ENCODE data around the gene SERPINB10.

Gene SERPINB10, protein sequence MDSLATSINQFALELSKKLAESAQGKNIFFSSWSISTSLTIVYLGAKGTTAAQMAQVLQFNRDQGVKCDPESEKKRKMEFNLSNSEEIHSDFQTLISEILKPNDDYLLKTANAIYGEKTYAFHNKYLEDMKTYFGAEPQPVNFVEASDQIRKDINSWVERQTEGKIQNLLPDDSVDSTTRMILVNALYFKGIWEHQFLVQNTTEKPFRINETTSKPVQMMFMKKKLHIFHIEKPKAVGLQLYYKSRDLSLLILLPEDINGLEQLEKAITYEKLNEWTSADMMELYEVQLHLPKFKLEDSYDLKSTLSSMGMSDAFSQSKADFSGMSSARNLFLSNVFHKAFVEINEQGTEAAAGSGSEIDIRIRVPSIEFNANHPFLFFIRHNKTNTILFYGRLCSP

DNA sequence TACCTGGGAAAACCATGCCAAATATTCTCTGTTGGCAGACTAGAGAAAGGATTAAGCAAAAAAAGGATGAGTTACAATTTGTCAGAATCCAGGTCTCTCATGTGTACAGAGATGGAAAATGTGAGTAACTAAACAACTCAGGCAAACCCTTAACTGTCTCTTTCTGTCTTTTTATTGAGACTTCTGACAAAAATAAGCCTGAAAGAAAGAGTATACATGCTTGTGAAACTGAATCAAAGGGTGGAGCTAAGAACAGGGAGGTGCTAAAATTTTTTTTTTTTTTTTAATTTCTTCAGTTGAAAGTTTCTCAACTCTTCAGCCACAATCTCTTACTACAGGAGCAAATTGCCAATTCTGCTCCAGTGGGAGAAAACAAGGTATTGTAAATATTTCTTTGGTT is at the start of gene SERPINB10:
TSS of gene SERPINB10 (plus strand) at position 295 of the 400 bp plus-strand sequence. CDS start 7,553 bp downstream, outside the sequence.
- no peak for DNase-seq

DNA sequence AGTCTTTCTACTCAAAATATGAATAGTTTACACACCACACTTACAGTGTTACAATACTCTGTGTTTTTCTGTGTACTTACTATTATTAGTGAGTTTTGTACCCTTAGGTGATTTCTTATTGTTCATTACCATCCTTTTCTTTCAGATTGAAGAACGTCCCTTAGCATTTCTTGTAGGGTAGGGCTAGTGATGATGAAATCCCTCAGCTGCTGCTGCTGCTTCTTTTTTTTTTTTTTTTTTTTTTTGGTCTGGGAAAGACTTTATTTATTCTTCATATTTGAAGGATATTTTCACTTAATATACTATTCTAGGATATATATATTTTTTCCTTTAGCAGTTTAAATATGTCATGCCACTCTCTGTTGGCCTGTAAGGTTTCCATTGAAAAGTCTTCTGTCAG is 49.3 kb upstream of the SERPINB10 start:
- no peak for DNase-seq

DNA sequence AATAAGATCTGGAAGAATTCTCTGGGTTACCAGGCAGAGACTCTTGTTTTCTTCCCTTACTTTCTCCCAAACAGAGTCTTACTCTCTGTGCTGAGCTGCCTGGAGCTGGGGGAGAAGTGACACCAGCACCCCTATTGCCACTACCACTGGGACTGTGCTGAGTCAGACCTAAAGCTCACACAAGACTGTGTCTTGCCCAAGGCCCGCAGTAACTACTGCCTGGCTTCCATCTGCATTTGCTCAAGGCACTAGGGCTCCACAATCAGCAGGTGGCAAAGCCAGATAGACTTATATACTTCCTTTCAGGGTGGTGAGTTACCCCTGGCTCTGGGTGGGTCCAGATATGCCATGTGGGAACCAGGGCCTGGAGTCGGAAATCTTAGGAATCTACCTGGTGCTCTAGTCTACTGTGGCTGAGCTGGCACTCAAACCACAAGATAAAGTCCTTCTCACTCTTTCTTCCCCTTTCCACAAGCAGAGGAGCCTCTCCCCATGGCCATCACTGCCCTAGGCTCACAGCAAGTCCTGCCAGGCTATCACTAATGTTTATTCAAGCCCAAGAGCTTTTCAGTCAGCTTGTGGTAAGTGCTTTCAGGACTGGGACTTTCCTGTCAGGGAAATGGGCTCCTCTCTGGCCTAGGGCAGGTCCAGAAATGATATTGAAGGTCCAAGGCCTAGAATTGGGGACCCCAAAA is 47.8 kb upstream of the SERPINB10 start:
- no peak for DNase-seq

DNA sequence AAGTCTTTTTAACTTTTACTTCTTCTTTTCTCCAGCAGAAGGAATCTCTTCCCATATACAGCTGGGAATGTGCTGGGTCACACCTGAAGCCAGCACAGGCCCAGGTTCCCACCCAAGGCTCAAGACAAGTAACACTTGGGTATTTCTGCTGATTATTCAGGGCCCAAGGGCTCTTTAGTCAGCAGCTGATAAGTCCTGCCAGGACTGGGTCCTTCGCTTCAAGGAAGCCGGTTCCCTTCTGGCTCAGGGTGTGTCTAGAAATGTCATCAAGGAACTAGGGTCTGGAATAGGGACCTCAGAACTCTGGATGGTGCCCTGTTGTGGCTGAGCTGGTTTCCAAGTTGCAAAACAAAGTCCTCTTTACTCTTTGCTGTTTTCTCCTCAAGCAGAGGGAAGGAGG is 47.2 kb upstream of the SERPINB10 start:
- no peak for DNase-seq

DNA sequence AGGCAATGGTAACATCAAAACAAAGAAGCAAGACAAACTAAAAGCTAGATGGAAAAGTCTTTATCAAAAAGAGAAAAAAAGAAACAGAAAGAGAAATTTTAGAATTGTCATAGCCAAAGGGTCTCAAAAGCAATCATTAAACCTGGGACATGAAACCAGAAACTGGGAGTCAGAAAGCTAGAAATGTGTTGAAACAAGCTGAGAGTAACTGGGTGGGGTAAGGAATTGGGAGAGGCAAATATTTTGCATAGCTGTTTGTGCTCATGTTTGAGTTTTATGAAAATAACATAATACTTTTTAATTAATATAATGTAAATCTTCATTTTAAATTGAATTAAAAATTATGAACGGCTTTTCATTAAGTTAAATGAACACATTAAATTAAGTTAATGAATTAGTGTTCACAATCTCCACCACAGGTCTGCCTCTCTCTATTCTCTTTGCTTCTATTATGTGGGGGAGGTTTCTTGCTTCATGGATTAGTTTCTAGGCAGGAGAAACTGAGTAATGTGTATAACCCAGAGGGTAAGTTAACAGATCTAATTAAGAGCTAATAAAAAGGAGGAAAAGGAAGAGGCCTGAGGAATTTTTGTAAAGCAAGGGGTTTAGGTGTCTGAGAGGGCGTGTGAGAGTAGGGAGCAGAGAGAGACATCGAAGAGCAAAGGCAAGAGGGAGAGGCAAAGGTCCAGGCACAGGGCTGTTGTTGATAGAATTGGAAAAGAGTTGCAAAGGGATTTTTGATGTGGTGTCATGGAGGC is 40.2 kb upstream of the SERPINB10 start:
- DNase-seq = no peak

DNA sequence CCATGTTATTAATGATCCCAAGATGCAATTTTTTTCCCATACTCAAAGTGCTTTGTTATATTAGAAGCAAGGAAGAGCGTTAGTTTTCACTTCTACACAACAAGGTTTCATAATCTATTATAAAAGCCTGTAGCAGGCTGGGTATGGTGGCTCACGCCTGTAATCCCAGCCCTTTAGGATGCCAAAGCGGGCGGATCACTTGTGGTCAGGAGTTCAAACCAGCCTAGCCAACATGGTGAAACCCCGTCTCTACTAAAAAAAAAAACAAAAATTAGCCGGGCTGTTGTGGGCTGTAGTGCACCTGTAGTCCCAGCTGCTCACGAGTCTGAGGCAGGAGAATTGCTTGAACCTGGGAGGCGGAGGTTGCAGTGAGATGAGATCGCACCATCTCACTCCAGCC is 39.2 kb upstream of the SERPINB10 start:
- DNase-seq = no peak

DNA sequence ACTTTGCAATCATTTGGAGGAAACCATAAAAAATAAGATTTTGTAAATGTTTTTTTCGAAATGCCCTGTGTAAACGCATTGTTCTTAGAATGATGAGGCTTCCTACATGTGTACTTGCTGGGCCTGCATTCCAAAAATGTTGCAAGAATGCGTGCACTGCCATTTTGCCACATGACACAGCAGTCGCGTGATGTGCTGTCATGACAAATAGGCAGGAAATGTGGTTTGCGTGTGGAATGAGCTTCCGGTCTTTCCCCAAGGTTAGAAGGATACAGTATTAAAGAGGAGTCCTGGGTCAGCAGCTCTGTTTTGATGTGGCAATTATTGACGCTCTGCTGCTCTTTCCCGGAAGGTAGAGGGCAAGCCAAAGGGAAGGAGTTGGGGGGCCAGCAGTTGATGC is 38.4 kb upstream of the SERPINB10 start:
- DNase-seq = no peak

DNA sequence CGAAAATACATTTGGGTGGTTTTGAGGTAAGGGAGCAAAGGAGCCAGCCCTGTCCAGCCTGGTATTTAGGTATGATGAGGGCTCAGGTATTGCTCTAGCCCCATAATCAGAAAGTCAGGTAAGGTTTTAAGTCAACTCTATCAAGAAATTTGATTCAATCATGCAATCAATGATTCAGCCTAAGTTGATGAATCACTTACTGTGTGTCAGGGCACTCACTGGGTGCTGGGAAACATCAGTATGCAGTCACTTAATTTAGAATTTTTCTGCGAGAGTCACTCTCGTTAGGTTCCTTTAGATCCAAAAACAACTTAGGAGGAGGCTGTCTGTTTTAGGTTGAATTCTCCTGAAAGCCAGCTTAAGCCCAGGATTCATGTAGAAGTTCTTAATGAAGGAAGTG is 37.9 kb upstream of the SERPINB10 start:
- no peak for DNase-seq

DNA sequence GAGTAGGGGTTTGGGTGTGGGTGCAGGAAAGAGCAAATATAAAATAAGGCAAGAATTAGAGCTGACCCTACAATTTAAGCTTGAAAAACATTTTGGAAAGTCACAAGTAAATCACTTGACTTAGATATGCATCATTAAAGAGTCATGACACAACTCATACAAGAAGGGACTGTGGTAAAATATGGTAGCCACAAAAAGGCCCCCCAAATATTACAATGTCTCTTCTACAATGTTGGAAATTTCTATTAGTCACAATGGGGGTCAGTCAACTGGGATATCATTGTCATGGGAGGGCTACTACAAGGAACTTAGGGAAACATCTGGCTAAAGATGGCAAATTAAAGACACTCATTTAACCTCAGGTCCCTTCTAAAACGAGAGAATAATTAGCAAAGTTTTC is 35.9 kb upstream of the SERPINB10 start:
- DNase-seq = no peak

DNA sequence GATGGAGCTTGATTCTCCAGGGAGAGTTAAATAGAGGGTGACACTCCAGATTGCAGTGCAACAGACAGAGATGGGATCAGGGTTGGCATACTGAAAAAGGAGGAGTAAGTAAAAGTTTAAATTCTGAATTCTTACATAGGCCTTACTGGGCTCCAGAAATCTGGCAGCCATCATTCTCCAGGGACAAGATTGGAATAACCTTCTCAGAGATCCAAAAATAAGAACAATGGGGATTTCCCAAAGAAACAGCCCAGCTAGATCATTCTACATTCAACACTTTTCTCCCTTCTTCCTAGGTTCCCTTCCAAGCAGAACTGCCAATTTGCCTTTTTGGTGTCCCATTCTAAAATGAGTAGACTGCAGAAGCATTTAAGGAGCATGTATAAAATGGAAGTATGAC is 35.2 kb upstream of the SERPINB10 start:
- no peak for DNase-seq

DNA sequence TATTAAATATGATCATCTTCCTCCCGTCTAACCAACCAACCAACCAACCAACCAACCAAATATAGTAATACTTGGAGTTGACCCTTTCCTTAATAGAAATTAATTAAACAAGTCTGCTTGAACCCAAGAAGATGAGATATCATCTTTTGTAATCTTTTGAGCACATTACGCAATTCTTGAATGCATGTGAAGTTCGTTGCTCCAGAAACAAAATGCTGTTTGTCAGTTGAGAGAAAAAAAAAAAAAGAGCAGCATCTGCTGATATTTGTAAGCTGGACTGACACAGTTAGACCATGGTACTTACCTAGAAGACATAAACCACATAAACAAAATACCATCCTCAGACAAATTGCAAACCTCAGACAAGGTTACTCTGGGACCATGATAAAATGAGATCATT is 29.4 kb upstream of the SERPINB10 start:
- no peak for DNase-seq

DNA sequence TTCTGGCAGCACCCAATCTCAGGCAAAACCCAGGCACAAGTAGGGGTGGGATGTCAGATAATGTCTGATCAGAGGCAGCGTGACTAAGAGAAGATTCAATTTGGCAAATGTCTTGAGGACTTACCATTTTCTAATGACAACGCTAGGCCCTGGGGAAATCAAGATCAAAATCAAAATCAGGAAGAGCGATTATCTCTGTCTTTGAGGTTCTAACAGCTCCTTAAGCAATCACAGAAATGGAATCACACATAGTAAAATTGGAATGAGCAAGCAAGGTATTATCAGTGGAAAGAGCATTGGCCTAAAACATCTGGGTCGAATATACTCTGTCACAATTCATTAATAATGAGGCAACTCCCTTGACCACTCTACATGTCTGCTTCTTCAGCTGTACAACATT is 28.8 kb upstream of the SERPINB10 start:
- no peak for DNase-seq

DNA sequence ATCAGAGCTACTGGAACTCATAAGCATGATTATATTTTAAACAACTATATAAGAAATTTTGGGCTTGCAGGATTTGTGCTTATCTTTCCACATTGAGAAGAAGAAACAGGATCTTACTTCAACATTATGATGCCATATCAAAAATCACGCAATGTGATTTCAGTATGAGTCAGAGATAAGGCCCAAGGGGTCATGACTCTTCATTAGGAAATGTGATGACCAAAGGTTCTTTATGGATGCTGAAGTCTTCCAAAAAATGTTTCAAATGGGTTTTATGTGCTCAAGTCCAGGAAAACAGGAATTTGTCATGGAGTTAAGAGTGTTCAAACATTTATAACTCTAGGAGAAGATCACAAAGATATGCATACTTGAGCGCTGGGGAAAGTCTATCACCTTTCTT is 28.0 kb upstream of the SERPINB10 start:
- no peak for DNase-seq

DNA sequence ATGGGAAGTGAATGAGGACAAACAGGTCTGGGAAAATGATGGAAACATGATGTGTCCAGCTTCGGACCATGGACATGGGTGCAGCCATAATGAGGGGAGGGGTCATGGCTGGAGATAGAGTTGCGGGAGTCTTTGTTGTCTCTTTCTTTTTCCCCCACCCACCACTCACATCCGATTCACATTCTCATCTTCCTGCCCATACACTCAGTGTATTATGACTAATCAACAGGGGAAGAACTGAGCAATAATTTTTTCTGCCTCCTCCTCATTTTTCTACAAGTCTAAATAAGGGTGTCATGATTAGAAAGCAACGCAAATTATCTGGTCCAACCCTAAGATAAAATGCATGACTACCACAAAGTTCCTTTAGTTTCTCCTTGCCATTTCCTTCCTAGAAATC is 25.9 kb upstream of the SERPINB10 start:
- no peak for DNase-seq

DNA sequence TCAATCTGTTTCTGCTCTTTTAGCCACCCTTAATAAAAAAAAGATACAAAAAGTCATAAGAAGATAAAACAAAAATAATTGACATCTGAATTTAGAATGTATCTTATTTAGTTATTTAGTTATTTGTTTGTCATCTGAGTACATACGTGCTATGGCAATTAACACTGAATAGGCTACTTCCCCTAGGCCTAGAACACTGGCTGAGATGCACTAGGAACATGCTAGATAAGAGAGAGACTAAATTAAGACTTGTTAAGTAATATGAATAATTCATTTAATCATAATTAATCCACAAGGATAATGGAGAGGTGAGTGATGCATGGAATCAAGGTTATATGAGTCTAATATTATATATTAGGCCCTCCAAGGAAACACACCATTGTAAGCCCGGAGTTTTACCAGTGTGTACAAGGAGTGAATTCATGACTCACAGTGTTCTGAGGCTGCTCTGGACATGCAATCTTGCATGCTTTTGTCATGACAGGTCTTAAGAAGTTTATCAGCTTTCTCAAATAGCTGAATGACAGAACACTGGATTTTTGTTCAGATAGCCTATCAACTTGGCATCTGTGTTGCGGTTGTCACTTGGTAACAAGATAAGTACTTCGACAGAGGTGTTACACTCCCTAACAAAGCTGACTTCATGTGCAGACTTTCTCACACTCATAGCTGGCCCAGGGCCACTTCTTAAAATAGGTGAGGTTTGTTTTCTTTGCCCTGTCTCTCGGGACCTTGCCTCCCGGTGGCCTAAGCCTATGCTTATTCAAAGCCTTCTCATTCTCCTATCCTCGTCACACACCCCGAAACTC is 25.2 kb upstream of the SERPINB10 start:
- DNase-seq = no peak

DNA sequence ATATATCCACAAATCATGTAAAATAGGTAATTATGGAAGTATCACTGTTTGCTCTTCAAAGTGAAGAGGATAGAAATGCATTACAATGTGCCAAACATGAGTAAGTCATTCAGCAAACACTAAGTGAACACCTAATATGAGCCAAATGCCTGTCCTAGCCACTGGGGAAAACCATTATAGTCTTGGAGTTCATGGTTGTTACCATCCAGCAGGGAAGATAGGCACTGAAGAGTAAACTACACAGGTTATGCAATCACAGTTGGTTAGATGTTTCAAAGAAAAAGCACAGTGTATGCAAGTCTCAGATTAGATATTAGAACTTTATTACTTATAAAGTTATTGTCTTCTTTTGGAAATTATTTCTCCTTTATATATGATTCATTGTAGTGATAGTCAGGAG is 24.1 kb upstream of the SERPINB10 start:
- DNase-seq = no peak

DNA sequence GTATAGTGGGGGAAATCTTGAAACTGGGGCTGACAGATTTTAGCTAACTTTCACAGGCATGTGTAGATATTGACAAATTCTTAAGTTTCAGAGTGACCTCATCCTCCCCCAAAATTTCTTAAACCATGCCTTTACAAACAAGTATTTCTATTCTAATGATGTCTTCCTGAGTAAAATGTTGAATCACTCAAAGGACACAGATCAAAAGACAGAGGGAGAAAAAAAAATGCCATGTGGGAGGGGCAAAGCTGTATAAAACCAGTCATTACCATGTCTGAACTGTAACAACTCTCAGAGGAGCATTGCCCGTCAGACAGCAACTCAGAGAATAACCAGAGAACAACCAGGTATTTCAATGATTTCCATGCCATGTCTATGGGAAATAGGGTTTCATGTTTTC is 20.3 kb upstream of the SERPINB10 start, which contains the start of gene SERPINB2:
TSS of gene SERPINB2 (plus strand) at position 282 of the 400 bp plus-strand sequence. CDS start 3,740 bp downstream, outside the sequence.
- DNase-seq = no peak

DNA sequence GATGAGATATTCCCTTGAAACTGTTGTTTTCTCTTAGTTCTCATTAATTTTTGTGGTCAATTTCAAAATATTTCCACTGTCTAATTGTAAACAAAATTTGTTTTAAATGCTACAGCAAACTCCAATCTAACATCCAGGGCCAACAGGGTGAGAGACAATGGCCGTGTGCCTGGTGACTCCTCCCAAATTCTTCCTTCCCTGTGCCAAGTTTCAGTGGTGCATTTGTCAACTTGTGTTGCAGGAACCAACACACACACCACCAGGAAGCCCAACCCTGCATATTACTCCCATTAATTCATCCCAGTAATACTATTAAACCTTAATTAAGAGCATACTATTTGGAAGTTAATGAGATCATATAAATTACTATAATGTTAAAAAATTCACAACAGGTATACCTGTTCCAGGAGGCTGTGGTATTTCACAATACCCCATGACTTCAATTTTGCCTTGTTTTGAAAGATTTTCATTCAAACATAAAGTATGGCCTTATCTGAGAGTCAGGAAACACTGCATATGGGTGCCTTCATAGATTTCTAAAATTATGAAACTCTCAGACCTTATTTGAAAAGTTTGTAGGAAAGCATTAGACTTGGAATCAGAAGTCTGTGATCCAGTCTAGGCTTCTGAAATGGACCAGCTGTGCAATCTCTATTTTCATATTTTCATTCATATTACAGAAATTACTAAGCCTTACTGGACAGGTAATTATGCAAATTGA is 19.1 kb upstream of the SERPINB10 start:
- DNase-seq = no peak

DNA sequence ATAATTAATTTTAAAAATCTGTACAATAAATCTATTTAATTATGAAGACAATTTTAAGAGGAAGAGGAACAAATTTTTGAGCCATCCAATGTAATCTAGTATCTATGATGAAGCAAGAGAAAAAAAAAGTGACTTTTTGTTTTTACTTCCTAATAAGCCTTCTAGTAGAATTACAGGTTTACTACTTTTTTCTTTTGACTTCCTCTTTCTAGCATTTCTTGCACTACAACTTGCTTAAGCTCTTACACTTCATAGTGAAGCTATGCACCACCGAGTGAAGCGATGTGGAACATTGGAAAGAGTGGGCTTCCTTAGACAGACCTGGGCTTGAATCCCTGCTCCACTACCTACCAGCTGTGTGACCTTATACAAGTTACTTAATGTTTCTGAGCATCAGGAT is 18.1 kb upstream of the SERPINB10 start:
- no peak for DNase-seq

DNA sequence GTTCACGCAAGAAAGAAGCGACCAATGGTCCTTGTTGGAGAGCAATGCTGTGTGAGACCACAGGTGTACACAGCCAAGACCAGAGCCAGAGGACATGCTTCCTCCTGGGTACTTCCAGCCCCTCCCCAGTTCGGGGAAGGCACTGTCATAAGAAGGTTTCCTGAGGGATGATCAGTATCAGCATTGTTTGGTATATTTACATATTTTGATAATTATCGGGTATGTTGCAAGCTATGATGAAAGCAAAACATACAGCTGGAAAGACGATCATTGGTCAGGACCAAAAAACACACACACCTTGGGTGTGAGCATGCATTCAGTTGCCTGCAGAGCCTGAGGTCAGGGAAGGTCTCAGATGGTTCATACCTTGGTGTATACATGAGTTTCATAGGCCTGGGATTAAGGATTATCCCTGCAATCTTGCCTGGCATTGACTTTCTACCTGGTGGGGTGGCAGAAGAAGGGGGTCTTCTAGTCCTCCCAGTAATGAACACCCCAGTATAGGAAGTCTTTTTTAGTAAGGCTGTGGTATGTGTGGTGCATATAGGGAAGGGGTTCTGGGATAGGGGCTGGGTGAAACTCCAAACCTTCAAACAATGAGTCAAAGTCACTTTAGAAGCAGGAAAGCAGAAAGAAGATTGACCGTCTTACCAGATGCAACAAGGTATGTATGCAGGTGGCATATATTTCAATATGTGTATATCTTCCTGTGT is 17.4 kb upstream of the SERPINB10 start:
- DNase-seq = no peak

DNA sequence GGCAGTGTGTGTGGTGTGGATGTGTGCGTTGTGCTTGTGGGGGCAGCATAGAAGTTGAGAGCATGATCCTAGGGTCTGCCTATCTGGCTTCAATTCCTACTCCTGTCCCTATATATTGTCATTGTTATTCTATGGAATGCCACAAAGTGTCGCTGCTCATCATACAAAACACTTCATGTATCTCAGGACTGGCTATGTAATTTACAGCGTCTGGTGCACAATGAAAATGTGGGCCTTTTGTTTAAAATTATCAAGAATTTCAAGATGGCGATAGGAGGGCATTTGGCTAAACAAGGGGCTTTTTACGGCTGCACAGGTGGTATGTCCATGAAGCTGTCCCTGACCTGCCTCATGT is 16.8 kb upstream of the SERPINB10 start:
- DNase-seq = no peak
